GM18858 (cell line): Measurements from ENCODE around the gene PPP1R2B.

Experiments used
- ATAC-seq: cut with Tn5 transposase; IDR thresholded peaks from one replicate; pipeline ENCODE4 v1.9.1; 2021; ENCODE audit not compliant: unreplicated experiment

PPP1R2B gene

GRCh38 chr5:156871212-156871611 lies 21.1 kb downstream of the PPP1R2B start:
- ATAC-seq: no peak

GRCh38 chr5:156879665-156880285 lies 29.7 kb downstream of the PPP1R2B start:
- ATAC-seq: peak; percentile 92

- ATAC-seq: no peak
Observed at GRCh38 chr5:156883316-156883875, 33.3 kb downstream of the PPP1R2B start.

GRCh38 chr5:156888520-156888919 lies 38.4 kb downstream of the PPP1R2B start:
- ATAC-seq: no peak

GRCh38 chr5:156892223-156892622 lies 42.1 kb downstream of the PPP1R2B start:
- ATAC-seq: no peak

GRCh38 chr5:156892864-156893263 lies 42.8 kb downstream of the PPP1R2B start:
- no peak for ATAC-seq

- ATAC-seq: peak; percentile 77
Observed at GRCh38 chr5:156893517-156893916, 43.4 kb downstream of the PPP1R2B start.

- ATAC-seq: no peak
Observed at GRCh38 chr5:156896546-156896945, 46.5 kb downstream of the PPP1R2B start.
